ENCODE results near the gene EPOP. TPM values are rescaled to one million over a fixed set of nuclear protein-coding genes. Genes with fewer than 3 reads are reported as not detected.

Gene EPOP
- polyA plus RNA-seq, 3 donors, result 1.7 to 2.7 (median 2.2) TPM

GRCh38 chr17:38707678-38708351, 33.1 kb upstream of the EPOP start:
- 78 to 81% (median 79%) methylated on average over 21 of the region's 21 CpGs for WGBS, 3 donors
- no peak overlapping the region for H3K27ac ChIP-seq (ENCODE audit: low read depth, low read length)

- H3K27ac ChIP-seq (ENCODE audit: low read depth, low read length), result no peak overlapping the region
- 6 to 17% (median 16%) methylated on average over 20 of the region's 20 CpGs for WGBS, 3 donors
These were observed 31.9 kb upstream of the EPOP start for GRCh38 chr17:38706505-38707216.

GRCh38 chr17:38705803-38706504, 31.2 kb upstream of the EPOP start:
- peak overlapping the region; percentile 25 for H3K27ac ChIP-seq (ENCODE audit: low read depth, low read length)
- WGBS, 3 donors, result 0 to 1% (median 1%) methylated on average over 34 to 38 of the region's 38 CpGs

- peak overlapping the region; percentile 25 for H3K27ac ChIP-seq (ENCODE audit: low read depth, low read length)
- 0 to 1% (median 0%) methylated on average over 9 to 30 of the region's 32 CpGs for WGBS, 3 donors
These were observed 30.7 kb upstream of the EPOP start for GRCh38 chr17:38705523-38705802.

- 1% methylated on average over 50 to 93 of the region's 100 CpGs for WGBS, 3 donors
- H3K27ac ChIP-seq (ENCODE audit: low read depth, low read length), result peak within 1 kb of the TSS; percentile 79
These were observed 30.1 kb upstream of the EPOP start, which contains the start of gene MLLT6 for GRCh38 chr17:38704606-38705522. Gene MLLT6, plus strand, starts transcription at chr17:38705273. Its CDS starts 360 bp downstream, at chr17:38705633.

- H3K27ac ChIP-seq (ENCODE audit: low read depth, low read length), result peak overlapping the region; percentile 79
- WGBS, 3 donors, result 0 to 1% (median 0%) methylated on average over 46 to 50 of the region's 50 CpGs
These were observed 29.2 kb upstream of the EPOP start for GRCh38 chr17:38703742-38704605.

GRCh38 chr17:38702916-38703741, 28.4 kb upstream of the EPOP start:
- WGBS, 3 donors, result 1 to 2% (median 2%) methylated on average over 55 of the region's 55 CpGs
- H3K27ac ChIP-seq (ENCODE audit: low read depth, low read length), result no peak overlapping the region

GRCh38 chr17:38702166-38702915, 27.6 kb upstream of the EPOP start:
- WGBS, 3 donors, result 0 to 1% (median 0%) methylated on average over 65 to 81 of the region's 81 CpGs
- peak overlapping the region; percentile 86 for H3K27ac ChIP-seq (ENCODE audit: low read depth, low read length)

- 2 to 3% (median 3%) methylated on average over 25 of the region's 25 CpGs for WGBS, 3 donors
- H3K27ac ChIP-seq (ENCODE audit: low read depth, low read length), result peak overlapping the region; percentile 86
These were observed 26.9 kb upstream of the EPOP start for GRCh38 chr17:38701504-38702165.

GRCh38 chr17:38698760-38699159, 24.0 kb upstream of the EPOP start:
- H3K27ac ChIP-seq (ENCODE audit: low read depth, low read length), result no peak overlapping the region
- WGBS, 3 donors, result 67 to 94% (median 87%) methylated on average over 5 of the region's 5 CpGs

- no peak overlapping the region for H3K27ac ChIP-seq (ENCODE audit: low read depth, low read length)
- 73 to 91% (median 86%) methylated on average over 4 of the region's 4 CpGs for WGBS, 3 donors
These were observed 22.5 kb upstream of the EPOP start for GRCh38 chr17:38697061-38697820.

- H3K27ac ChIP-seq (ENCODE audit: low read depth, low read length), result no peak overlapping the region
- 45 to 56% (median 50%) methylated on average over 12 of the region's 12 CpGs for WGBS, 3 donors
These were observed 19.1 kb upstream of the EPOP start for GRCh38 chr17:38693700-38694329.

GRCh38 chr17:38691154-38691553, 16.4 kb upstream of the EPOP start:
- H3K27ac ChIP-seq (ENCODE audit: low read depth, low read length), result no peak overlapping the region
- WGBS, 3 donors, result 85 to 90% (median 86%) methylated on average over 4 of the region's 4 CpGs

- no peak overlapping the region for H3K27ac ChIP-seq (ENCODE audit: low read depth, low read length)
- 78 to 89% (median 84%) methylated on average over 4 of the region's 4 CpGs for WGBS, 3 donors
These were observed 15.6 kb upstream of the EPOP start for GRCh38 chr17:38690386-38690785.

- H3K27ac ChIP-seq (ENCODE audit: low read depth, low read length), result no peak overlapping the region
- WGBS, 3 donors, result 86 to 93% (median 90%) methylated on average over 5 of the region's 5 CpGs
These were observed 12.5 kb upstream of the EPOP start for GRCh38 chr17:38687286-38687685.

Measured in adipose tissue (tissue), 3 donors.